H7 (cell line): Measurements from ENCODE around the gene NKX6-2. TPM values are rescaled to one million over a fixed set of nuclear protein-coding genes. Genes with fewer than 3 reads are reported as not detected.

Experiments
- DNase-seq: peaks from one replicate; pipeline ENCODE4 v3.0.0; 2012
- H3K27me3 ChIP-seq: 2 replicates; pipeline ENCODE4 v1.6.0; 2011; ENCODE audit warnings: mild to moderate bottlenecking, low read length; ENCODE audit not compliant: control insufficient read depth, insufficient read depth
- H3K36me3 ChIP-seq: replicated peaks from 2 replicates; pipeline ENCODE4 v1.5.1; 2011; ENCODE audit warnings: low read length; ENCODE audit not compliant: control insufficient read depth, insufficient read depth
- H3K4me3 ChIP-seq: 2 replicates; pipeline ENCODE4 v1.5.1; 2011; ENCODE audit warnings: low read depth, mild to moderate bottlenecking, control low read depth, low read length, moderate library complexity; ENCODE audit not compliant: insufficient read depth
- total RNA-seq: library from RNA; depleted of rRNA; stranded (reverse); fragments of >200 nt; shearing (Covaris generic); gene quantifications from 2 replicates; pipeline ENCODE4 v1.2.3, GENCODE V29; 2014; rRNA removed

The NKX6-2 gene
- total RNA-seq, 1 experiment from 2014 or later = 0.38 TPM

- Histone ChIP-seq H3K27me3 (no peaks in the 10 kb centered on the region), H3K36me3 (no peaks in the 10 kb centered on the region), H3K4me3 (no peak overlapping the region)
- DNase-seq = peak; percentile 68
These were observed 43.6 kb downstream of the NKX6-2 start for GRCh38 chr10:132742167-132742836.

DNA sequence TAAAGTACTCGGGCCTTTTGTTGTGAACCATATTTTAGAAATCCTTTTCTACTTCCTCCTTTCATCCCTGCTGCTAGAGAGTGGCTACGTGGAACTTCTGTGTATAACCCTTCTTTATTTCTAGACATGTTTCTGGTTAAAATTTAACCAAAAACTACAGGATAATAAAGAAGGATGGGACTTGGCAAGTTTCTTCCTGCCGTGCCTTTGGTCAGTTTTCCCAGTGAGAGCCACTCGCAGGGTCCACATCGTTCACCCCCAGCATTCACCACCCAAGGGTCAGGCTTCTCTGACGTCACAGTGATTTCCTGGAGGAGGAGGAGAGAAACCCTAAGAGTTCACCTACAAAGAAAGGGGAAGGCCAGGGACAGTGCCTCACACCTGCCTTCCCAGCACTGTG is 45.4 kb downstream of the NKX6-2 start:
- Histone ChIP-seq H3K4me3 (no peak overlapping the region), H3K36me3 (no peaks in the 10 kb centered on the region), H3K27me3 (no peaks in the 10 kb centered on the region)
- no peak for DNase-seq

DNA sequence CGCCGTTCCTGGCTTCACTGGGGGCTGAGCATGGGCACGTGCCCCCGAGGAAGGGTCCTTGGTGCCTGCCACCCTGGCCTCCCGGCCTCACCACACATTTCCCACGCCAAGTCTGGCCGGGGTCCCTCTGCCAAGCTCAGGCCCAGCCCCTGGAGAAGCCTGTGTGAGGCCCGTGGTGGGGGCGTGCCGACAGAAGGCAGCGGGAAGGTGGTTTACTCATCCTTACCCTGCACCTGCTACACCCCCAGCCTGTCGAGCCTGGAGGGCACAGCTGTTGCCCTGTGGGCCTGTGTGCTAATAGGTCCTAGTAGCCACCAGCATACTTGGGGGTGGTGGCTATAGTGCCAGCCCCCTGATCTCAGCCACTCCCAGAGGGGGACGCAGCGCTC is 46.7 kb downstream of the NKX6-2 start:
- no peaks in the 10 kb centered on the region for H3K36me3 ChIP-seq
- H3K4me3 ChIP-seq = no peak overlapping the region
- no peaks in the 10 kb centered on the region for H3K27me3 ChIP-seq
- DNase-seq = no peak

GRCh38 chr10:132738454-132739224 is 47.3 kb downstream of the NKX6-2 start:
- Histone ChIP-seq H3K27me3 (no peaks in the 10 kb centered on the region), H3K36me3 (no peaks in the 10 kb centered on the region), H3K4me3 (no peak overlapping the region)
- no peak for DNase-seq

DNA sequence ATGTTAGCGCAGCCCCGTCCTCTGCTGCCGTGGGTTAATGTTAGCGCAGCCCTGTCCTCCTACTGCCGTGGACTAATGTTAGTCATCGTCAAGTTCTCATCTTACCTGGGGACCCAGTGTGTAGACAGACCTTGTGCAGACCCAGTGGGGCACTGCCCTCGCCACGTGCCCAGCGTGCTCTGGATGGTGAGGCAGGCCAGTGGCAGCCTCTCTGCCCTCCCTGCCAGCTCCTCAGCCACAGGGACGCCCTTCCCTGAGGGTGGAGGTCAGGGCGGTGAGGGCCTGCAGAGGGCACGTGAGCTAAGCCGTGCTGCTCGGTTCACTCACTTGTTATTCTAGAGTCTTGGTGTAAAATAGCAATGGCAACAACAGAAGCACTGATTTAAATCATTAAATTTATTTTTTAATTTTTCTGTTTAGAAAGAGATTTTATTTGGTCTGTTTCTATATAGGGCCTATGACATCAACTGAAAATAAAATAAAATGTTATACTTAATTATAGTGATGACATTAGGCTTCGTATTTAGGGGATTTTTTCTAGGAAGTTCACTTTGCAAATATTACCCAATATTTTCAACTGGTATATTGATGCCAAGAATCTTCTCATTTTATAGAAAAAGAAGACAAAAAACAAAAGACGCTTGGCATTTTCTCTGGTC is 48.4 kb downstream of the NKX6-2 start:
- no peaks in the 10 kb centered on the region for H3K27me3 ChIP-seq
- DNase-seq = no peak
- no peak overlapping the region for H3K4me3 ChIP-seq
- H3K36me3 ChIP-seq = no peaks in the 10 kb centered on the region

DNA sequence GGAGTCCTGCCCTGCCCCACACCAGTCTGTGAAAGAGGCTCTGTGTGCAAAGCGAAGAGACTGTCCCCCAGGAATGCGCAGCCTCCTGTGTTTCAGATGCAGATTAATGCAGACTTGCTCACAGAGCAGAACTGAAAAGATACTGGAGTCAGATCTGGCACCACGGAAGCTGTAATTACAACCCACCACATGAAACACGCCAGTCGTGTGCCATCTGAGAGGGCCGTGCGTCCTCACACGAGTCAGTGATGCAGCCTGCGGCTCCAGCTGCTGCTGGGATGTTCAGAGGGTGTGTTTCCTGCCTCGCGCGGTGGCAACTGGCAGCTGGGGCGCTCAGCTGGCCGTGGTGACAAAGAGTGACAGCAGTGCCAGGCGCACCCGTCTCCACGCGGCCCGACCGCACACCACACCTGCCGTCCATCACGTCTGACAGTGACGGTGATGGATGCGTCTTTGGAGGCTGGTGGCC is 50.0 kb downstream of the NKX6-2 start:
- Histone ChIP-seq H3K27me3 (no peaks in the 10 kb centered on the region), H3K36me3 (no peaks in the 10 kb centered on the region), H3K4me3 (no peak overlapping the region)
- DNase-seq = no peak

GRCh38 chr10:132735341-132735775 is 50.6 kb downstream of the NKX6-2 start:
- H3K27me3 ChIP-seq = no peaks in the 10 kb centered on the region
- no peaks in the 10 kb centered on the region for H3K36me3 ChIP-seq
- H3K4me3 ChIP-seq = no peak overlapping the region
- no peak for DNase-seq

- DNase-seq = no peak
These were observed 52.0 kb downstream of the NKX6-2 start for GRCh38 chr10:132733926-132734325.

More at GRCh38 chr10:132733926-132734325, 52.0 kb downstream of the NKX6-2 start:
- Histone ChIP-seq H3K36me3 (no peaks in the 10 kb centered on the region), H3K27me3 (no peaks in the 10 kb centered on the region), H3K4me3 (no peak overlapping the region)

Other genes starting within 250 kb of the NKX6-2 start
- gene INPP5A, start 248.4 kb downstream of the NKX6-2 start, total RNA-seq = 21.0 and 29.2 TPM in 2 replicates
- gene CFAP46, start 156.4 kb upstream of the NKX6-2 start, total RNA-seq = 0.59 and 0.70 TPM in 2 replicates